GM12875 (cell line): ENCODE results near the gene JSRP1.

ENCODE experiments used
- H3K4me3 ChIP-seq: one replicate; pipeline ENCODE4 v1.5.1; 2011; ENCODE audit warnings: low read depth, low read length, control low read depth
- CTCF ChIP-seq: IDR thresholded peaks from 2 replicates; pipeline ENCODE4 v1.5.1; 2011; ENCODE audit warnings: low read depth, mild to moderate bottlenecking, control low read depth, inconsistent platforms, low read length, moderate library complexity, borderline replicate concordance; ENCODE audit not compliant: insufficient read depth

JSRP1 gene

GRCh38 chr19:2208975-2209374, 47.2 kb downstream of the JSRP1 start:
- TF ChIP-seq CTCF, result no peak
- H3K4me3 ChIP-seq, result no peak overlapping the region

- TF ChIP-seq CTCF, result peak; percentile 31; the same call in 1 of the 2 replicates
- no peak overlapping the region for H3K4me3 ChIP-seq
These were observed 48.0 kb downstream of the JSRP1 start for GRCh38 chr19:2207991-2208860.

- H3K4me3 ChIP-seq, result no peak overlapping the region
- TF ChIP-seq CTCF, result no peak
These were observed 49.2 kb downstream of the JSRP1 start for GRCh38 chr19:2207008-2207407.

- H3K4me3 ChIP-seq, result no peak overlapping the region
- no peak for TF ChIP-seq CTCF
These were observed 53.9 kb downstream of the JSRP1 start for GRCh38 chr19:2202366-2202765.
